ENCODE measurements around the gene NUP210L.
"Not testable (repeated sequence)": the region's sequence is repeated elsewhere in the genome, so short reads cannot be mapped to it uniquely, and the experiment has no call there.

The NUP210L gene

DNA sequence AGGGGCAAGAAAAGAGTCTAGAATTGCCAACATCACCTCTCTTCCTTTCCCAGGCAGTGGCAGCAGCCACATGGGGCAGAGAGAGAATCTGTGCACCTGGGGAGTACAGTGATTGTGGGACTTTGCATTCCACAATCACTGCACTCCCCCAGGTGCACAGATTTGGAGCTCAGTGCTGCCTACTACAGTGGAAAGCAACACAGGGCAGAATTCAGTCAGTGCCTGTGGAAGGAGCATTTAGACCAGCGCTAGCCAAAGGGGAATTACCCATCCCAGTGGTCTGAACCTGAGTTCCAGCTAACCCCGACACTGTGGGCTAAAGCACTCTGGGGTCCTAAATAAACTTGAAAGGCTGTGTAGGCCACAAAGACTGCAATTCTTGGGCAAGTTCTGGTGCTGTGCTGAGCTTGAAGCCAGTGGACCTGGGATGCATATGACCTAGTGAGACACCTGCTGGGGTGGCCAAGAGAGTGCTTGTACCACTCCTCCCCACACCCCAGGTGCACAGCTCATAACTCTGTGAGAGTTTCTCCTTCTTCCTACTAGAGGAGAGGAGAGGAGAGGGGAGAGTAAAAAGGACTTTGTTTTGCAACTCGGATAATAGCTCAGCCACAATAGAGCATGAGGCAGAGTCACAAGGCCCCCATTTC is 50.3 kb downstream of the NUP210L start:
- no peak for DNase-seq

DNA sequence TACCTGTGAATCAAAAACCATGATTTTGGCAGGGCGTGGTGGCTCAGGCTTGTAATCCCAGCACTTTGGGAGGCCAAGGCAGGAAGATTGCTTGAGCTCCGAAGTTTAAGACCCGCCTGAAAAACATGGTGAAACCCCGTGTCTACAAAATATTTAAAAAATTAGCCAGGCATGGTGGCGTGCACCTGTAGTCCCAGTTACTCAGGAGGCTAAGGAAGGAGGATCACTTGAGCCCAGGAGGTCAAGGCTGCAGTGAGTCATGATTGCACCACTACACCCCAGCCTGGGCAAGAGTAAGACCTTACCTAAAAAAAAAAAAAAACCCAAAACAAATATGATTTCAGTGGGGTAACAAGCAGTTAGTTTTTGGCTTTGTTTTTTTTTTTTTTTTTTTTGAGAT is 54.7 kb downstream of the NUP210L start:
- DNase-seq = not testable (repeated sequence)

More for the DNA sequence above, 50.3 kb downstream of the NUP210L start:
- TF ChIP-seq GATA1 (IDR thresholded peaks at IDR 0.05; ENCODE audit: low read depth, low read length) (no peak), POLR2A (IDR thresholded peaks at IDR 0.05; ENCODE audit: low read length) (no peak)

DNA sequence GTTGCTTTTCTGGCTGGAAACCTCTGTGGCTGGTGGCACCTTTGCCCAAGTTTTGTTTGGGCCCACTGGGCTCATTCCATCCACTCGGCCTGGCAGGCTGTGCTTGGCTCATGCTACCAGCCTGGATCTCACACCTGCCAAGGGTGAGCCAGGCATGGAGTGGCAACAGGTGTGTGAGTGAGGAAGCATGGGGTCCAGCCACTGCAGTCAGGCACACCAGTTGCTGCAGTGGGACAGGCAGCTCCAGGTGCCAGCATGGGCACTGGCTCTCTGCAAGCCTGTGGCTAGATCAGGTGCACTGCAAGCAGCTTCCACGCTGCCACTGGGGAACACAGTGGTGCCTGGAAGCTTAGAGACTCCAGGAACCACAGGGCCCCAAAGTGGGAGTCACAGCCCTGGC is 57.0 kb downstream of the NUP210L start:
- DNase-seq = no peak
- no peak for TF ChIP-seq GATA1 (IDR thresholded peaks at IDR 0.05; ENCODE audit: low read depth, low read length)
- TF ChIP-seq POLR2A (IDR thresholded peaks at IDR 0.05; ENCODE audit: low read length) = no peak

DNA sequence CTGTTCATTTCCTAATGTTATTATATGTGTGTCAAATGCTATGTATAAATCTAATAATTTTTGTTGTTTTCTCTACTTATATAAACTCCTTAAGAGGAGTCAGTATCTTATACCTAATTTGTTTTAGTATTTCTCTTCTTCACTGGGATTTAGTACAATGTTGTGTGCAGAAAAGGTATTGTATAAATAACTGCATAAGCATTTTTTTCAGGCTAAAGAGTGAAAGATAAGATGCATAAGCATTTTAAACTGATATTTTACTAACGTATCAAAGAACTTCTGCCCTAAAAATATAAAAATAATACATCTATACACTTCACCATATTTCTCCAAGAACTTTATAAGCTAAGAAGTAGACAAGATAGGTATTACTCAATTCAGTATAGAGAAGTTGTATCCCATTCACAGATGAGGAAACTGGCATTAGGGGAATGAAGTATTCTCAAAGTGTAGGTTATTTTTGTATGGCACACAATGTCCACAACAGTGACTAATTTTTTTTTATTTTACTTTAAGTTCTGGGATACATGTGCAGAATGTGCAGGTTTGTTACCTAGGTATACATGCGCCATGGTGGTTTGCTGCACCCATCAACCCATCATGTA is 59.3 kb downstream of the NUP210L start:
- no peak for DNase-seq
- TF ChIP-seq POLR2A (IDR thresholded peaks at IDR 0.05; ENCODE audit: low read length) = no peak
- TF ChIP-seq GATA1 (IDR thresholded peaks at IDR 0.05; ENCODE audit: low read depth, low read length) = no peak

DNA sequence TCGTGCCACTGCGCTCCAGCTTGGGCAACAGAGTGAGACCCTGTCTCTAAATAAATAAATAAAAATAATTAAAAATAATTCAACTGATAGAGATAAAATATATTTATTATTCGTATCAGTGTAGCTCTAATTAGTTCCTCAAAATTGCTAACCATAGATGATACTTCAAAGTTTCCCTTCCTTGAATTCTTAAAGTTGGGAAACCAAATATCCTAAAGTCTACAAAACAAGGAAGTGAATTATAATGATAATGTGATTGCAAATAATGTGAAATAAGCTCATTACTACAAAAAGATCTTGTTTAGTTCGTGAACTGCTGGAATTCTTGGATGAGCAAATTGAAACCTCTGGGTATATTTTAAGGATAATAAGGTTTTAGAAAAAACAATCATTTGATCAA is 60.5 kb downstream of the NUP210L start:
- TF ChIP-seq POLR2A (IDR thresholded peaks at IDR 0.05; ENCODE audit: low read length) = no peak
- TF ChIP-seq GATA1 (IDR thresholded peaks at IDR 0.05; ENCODE audit: low read depth, low read length) = no peak

DNA sequence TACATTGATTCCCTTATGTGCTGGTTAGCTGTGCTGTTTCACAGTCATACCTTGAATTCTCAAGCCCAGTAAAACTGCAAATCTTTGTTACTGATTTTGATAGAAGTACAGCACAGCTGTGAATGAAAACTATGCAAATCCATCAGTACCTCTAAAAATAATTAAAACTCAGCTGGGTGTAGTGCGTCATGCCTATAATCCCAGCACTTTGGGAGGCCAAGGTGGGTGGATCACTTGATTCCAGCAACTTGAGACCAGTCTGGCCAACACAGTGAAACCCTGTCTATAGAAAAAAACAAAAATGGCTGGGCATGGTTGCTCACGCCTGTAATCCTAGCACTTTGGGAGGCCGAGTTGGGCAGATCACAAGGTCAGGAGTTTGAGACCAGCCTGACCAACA is 61.2 kb downstream of the NUP210L start:
- no peak for DNase-seq
- TF ChIP-seq GATA1 (IDR thresholded peaks at IDR 0.05; ENCODE audit: low read depth, low read length) (no peak), POLR2A (IDR thresholded peaks at IDR 0.05; ENCODE audit: low read length) (no peak)

More for the DNA sequence above, 60.5 kb downstream of the NUP210L start:
- no peak for DNase-seq

DNA sequence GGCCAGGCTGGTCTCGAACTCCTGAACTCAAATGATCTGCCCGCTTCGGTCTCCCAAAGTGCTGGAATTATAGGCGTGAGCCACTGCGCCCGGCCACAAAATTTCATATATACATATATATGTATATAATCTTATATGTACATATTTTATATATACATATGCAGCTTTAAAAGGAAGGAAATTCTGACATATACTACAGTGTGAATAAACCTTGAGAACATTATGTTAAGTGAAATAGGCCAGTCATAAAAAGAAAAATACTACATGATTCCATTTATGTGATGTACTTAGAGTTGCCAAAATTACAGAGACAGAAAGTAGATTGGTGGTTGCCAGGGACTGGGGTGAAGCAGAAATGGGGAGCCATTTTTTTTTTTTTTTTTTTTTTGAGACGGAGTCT is 63.2 kb downstream of the NUP210L start:
- TF ChIP-seq POLR2A (IDR thresholded peaks at IDR 0.05; ENCODE audit: low read length) (no peak), GATA1 (IDR thresholded peaks at IDR 0.05; ENCODE audit: low read depth, low read length) (no peak)
- no peak for DNase-seq

DNA sequence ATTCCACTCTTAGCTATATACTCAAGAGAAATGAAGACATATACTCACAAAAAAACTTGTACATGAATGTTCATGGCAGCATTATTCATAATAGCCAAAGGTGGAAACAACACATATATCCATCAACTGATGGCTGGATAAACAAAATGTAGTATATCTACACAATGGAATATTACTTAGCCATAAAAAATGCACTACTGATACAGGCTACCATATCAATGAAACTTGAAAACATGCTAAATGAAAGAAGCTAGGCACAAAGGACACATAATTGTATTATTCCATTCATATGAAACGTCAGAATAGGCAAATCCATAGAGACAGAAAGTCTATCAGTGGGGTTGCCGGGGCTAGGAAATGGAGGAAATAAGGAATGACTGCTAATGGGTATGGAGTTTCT is 67.3 kb downstream of the NUP210L start:
- no peak for TF ChIP-seq GATA1 (IDR thresholded peaks at IDR 0.05; ENCODE audit: low read depth, low read length)
- no peak for DNase-seq

DNA sequence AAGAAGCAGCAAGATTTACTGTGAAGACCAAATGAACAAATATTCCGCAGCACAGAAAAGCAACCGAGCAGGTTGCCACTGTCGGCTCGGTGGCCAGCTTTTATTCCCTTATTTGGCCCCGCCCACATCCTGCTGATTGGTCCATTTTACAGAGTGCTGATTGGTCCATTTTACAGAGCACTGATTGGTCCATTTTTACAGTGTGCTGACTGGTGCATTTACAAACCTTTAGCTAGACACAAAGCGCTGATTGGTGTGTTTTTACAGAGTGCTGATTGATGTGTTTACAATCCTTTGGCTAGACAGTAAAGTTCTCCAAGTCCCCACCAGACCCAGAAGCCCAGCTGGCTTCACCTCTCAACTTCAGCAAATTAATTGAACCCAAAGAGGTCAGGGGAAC is 71.8 kb downstream of the NUP210L start:
- peak; percentile 6 to 7 for DNase-seq

DNA sequence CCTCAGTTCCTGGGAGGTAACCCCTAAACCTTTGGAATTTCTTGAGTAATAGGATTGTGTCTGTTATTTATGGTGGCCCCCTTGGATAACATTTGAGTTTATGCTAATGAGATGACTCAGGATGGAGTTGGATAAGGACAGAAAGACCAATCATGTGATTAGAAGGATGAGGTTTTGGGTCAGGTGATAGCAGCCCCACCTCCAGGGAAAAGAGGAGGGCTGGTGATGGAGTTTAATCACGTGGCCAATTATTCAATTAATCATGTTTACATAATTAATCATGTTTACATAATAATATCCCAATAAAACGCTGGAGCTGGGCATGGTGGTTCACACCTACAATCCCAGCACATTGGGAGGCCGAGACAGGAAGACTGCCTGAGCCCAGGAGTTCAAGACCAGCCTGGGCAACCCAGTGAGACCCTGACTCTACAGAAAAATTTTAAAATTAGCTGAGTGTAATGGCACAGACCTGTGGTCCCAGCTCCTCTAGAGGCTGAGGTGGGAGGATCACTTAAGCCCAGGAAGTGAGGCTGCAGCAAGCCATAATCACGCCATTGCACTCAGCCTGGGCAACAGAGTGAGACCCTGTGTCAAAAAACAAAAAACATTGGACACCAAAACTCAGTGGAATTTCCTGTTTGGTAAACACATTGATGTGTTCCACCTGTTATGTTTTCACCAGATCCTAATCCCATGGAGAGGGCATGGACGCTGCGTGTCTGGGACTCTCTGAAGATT is 73.3 kb downstream of the NUP210L start:
- no peak for TF ChIP-seq POLR2A (IDR thresholded peaks at IDR 0.05; ENCODE audit: low read length)
- TF ChIP-seq GATA1 (IDR thresholded peaks at IDR 0.05; ENCODE audit: low read depth, low read length) = no peak
- no peak for DNase-seq

DNA sequence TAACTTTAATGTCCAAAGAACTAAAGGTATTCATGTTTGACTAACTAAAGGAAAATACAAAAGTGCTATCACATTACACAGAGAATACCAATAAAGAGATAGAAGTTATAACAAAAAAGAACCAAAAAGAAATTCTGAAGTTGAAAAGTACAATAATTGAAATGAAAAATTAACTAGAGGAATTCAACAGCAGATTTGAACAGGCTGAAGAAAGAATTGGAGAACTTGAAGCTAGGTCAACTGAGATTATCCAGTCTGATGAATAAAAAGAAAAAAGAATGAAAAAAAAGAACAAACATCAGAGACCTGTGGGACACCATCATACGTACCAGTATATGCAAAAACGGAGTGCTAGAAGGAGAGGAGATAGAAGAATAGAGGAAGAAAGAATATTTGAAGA is 78.5 kb downstream of the NUP210L start:
- TF ChIP-seq GATA1 (IDR thresholded peaks at IDR 0.05; ENCODE audit: low read depth, low read length) (no peak), POLR2A (IDR thresholded peaks at IDR 0.05; ENCODE audit: low read length) (no peak)
- no peak for DNase-seq

DNA sequence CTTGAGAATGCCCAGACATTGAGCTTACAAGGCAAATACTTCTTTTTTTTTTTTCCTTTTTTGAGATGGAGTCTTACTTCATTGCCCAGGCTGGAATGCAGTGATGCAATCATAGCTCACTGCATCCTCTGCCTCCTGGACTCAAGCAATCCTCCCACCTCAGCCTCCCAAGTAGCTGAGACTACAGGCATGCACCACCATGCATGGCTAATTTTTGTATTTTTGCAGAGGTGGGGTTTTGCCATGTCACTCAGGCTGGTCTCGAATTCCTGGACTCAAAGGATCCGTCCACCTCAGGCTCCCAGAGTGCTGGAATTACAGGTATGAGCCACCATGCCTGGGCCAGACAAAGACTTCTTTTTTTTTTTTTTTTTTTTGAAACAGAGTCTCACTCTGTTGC is 79.1 kb downstream of the NUP210L start:
- no peak for TF ChIP-seq GATA1 (IDR thresholded peaks at IDR 0.05; ENCODE audit: low read depth, low read length)
- TF ChIP-seq POLR2A (IDR thresholded peaks at IDR 0.05; ENCODE audit: low read length) = no peak
- no peak for DNase-seq

DNA sequence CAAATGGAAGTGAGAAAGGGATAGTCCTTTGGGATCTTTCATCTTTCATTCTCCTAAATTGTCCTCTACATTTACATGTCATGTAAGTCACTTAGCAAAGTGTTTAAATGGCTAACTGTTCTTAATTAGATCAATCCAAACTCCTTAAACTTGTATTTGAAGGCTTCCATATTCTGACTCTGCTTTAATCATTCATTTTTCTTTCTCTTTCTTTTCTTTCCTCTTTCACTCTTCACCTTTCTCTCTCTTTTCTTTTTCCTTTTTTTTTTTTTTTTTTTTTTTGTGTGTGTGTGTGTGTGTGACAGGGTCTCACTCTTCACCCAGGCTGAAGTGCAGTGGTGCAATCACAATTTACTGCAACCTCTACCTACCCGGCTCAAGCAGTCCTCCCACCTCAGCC is 92.6 kb downstream of the NUP210L start:
- DNase-seq = no peak
- no peak for TF ChIP-seq POLR2A (IDR thresholded peaks at IDR 0.05; ENCODE audit: low read length)
- TF ChIP-seq GATA1 (IDR thresholded peaks at IDR 0.05; ENCODE audit: low read depth, low read length) = no peak

DNA sequence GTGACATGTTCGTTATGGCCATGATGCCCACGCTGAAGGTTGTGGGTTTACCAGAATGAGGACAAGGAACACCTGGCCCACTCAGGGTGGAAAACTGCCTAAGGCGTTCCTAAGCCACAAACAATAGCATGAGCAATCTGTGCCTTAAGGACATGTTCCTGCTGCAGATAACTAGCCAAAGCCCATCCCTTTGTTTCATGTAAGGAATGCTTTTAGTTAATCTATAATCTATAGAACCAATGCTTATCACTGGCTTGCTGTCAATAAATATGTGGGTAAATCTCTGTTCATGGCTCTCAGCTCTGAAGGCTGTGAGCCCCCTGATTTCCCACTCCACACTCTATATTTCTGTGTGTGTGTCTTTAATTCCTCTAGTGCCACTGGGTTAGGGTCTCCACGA is 107.4 kb downstream of the NUP210L start:
- not testable (repeated sequence) for DNase-seq

DNA sequence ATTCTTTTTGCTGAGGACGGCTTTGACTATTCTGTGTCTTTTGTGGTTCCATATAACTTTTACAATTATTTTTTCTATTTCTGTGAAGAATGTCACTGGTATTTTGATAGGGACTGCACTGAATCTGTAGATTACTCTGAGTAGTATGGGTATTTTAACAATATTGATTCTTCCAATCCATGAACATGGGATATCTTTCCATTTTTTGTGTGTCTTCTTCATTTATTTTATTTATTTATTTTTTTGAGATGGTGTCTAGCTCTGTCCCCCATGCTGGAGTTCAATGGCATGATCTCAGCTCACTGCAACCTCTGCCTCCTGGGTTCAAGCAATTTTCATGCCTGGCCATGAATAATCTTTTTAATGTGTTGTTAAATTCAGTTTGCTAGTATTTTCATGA is 121.2 kb downstream of the NUP210L start:
- DNase-seq = not testable (repeated sequence)
